ENCODE measurements around the gene MORN1.
"Not testable (repeated sequence)": the region's sequence is repeated elsewhere in the genome, so short reads cannot be mapped to it uniquely, and the experiment has no call there.

The MORN1 gene

DNA sequence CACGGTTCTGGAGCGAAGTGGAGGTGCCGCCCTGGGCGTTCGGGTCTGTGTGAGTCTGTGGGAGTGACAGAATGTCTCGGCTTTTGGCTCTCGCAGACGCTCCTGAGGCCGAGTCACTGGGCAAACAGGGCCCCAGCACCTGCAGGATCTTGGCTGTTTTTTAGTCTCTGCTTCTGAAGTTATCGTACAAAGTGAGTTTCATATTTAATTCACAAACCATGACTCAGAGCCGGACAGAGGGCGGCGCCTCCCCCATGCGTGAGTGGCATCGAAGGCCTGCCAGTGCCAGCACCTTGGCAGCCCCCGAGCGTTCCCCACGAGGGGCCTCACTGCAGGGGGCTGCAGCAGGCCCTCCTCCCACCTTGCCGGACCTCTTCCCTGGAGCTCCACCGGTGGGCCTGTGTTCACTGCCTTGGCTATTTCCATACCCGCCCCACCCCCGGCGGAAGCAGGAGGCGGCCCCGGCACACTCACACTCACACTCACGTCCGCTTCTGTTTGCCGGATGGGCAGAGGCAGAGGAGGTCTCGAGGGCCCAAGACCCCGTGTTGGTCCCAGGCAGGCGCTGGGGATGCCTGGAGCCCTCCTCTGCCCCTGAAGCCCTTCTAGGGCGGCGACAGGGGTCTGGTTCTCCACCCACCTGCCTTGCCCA, 56.3 kb downstream of the MORN1 start:
- no peak for DNase-seq

GRCh38 chr1:2334366-2334765, 57.0 kb downstream of the MORN1 start:
- no peak for DNase-seq

DNA sequence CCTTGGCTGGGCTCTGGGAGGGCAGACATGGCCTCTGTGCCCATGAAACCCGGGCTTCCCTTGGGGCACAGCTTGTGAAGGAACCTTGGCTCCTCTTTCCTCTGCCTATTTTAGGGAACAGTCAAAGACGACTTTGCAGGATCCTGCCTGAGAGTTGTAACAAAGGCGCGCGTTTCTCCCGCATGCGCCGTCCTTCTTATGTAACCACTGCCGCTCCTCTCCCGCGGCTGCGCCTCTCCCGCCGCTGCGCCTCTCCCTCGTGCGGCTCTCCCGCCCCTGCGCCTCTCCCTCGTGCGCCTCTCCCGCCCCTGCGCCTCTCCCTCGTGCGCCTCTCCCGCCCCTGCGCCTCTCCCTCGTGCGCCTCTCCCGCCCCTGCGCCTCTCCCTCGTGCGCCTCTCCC, 59.8 kb downstream of the MORN1 start:
- DNase-seq = not testable (repeated sequence)

DNA sequence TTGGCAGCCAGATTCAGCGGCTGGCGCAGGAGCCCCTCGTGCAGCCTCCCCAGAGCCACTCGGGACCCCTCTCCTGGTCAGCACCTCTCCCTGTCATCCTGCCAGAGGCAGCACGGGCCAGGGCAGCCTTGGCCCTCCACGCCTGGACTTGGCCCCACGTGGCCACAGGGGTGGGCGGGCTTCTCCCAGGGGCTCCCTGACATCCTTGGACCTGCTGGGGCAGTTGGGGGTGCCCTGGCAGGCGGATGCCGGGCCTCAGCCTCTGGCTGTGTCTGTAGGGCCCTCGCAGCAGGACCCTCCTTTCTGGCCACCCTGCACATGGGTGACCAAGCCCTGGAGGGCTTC, 60.2 kb downstream of the MORN1 start:
- no peak for DNase-seq

GRCh38 chr1:2330519-2331199, 60.7 kb downstream of the MORN1 start:
- peak; percentile 12 for DNase-seq

GRCh38 chr1:2330035-2330434, 61.3 kb downstream of the MORN1 start:
- DNase-seq = no peak

DNA sequence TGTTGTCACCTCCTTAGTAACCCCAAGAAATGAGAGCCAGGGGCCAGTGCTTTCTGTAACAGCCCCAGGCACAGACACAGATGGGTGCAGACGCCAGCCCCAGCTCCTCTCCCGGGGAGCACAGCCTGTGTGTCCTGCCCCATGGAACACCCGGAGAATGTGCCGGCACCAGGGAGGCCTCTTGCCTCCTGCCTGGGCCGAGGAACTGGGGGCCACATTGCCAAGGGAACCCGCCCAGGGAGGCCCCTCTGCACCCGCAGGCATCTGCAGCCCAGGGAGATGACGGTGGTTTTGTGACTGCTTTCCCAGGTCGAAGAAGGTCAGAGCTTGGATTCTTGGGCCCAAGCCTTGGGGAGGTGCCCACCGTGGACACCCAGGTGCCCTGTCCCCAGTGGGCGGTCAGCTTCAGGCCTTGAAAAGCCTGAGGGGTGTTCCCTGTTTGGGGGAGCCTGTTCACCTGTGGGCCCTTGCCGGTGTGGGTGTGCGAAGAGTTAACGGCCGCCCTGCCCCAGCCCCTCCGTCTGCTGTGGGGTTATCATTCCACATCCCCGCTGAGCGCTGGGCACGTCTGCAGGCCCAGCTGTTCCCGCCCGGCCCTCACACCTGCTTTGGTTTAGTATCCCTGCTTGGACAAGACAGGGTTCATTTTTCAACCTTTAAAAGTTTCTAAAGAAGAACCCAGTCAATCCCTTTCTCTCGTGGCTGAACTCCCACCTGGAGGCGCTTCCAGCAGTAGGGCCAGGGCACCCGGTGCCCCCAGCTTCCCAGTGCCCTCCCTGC, 62.5 kb downstream of the MORN1 start:
- no peak for DNase-seq

DNA sequence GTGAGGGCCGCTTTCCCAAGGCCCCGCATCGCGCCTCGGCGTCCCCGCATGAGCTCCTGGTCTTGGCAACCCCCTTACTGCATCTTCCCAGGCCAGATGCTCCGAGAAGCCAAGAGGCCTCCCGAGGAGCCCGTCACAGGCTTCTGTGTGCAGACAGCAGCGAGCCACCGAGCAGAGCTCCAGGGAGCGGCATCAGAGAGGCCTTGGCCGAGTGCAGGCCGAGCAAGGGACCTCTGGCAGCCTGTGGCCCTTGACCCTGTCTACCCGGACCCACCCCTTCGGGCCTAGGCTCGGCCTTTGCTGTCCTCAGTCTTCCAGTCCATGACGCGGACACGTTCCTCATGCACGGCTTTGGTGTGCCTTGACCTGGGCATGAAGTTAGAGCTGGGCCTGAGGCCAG, 63.5 kb downstream of the MORN1 start:
- no peak for DNase-seq

- DNase-seq = not testable (repeated sequence)
These were observed 64.2 kb downstream of the MORN1 start for GRCh38 chr1:2327162-2327561.

DNA sequence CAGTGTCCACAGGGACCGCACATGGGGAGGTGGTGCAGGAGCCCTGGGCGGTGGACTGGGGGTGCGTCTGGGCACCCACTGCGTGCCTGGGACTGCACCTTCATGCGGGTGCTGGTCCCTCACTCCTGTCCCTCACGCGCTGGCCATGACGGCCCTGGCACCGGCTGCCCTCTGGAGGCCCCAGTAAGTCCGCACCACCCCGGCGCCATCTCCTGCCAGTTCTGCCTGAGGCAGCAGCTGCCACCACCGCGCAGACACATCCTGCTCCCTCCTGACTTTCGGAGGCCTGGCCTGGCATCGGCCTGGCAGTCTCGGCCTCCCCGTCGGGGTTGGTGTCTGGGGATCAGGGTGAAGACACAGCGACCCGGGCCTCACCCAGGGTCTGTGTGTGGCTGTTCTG, 64.8 kb downstream of the MORN1 start:
- no peak for DNase-seq

- DNase-seq = no peak
These were observed 66.6 kb downstream of the MORN1 start for GRCh38 chr1:2324553-2325366.

GRCh38 chr1:2323451-2323974, 67.8 kb downstream of the MORN1 start:
- DNase-seq = no peak

DNA sequence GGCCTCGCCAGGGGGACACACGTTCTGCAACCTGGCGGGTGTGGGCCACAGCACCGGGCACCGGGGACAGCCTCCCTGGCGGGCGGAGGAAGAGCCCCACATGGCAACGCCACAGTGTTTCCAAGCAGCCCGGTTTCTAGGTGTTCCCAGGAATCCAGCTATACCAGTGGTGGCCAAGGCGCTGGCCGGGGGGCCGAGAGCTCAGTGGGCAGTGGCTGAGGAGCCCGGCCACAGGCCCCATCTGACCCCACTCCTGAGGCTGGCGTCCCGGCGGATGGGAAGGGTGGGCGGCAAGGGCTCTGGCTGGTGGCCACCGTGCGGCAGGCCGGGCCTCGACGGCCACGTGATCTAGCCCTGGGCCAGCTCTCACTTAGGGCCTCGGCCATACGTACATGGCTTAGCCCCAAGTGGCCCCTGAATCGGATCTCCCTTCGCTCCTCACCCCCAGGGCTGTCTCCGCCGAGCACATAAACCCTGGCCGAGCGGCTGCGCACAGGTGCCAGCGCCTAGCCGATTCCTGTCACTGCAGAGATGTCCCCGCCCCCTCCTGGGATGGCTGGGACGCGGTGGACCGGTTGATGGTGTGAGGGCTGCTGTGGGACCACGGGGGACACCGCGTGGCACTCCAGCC, 68.7 kb downstream of the MORN1 start:
- no peak for DNase-seq

DNA sequence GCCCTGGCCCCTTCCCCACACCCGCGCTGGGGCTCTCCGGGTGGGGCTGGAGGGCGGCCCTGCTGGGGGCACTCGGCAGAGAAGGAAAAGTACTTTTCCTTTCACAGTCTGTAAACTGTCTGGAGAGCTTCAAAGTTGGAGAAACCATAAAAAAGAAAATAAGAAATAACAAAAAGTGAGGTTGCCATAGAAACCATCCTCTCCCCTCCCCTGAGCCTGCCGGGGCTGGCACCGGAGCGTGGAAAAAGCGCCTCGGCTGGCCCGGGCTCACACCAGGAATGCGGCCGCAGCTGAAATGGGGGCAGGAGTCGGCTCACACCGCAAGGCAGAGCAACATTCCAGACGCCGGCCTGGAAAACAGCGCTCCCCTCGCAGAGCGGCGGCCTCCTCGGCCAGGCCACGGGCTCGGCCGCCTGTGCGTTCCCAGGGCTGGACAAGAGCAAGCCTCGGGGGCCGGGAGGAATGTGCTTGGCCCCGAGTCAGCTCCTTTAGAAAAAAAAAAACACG, 69.2 kb downstream of the MORN1 start:
- peak; percentile 82 for DNase-seq

DNA sequence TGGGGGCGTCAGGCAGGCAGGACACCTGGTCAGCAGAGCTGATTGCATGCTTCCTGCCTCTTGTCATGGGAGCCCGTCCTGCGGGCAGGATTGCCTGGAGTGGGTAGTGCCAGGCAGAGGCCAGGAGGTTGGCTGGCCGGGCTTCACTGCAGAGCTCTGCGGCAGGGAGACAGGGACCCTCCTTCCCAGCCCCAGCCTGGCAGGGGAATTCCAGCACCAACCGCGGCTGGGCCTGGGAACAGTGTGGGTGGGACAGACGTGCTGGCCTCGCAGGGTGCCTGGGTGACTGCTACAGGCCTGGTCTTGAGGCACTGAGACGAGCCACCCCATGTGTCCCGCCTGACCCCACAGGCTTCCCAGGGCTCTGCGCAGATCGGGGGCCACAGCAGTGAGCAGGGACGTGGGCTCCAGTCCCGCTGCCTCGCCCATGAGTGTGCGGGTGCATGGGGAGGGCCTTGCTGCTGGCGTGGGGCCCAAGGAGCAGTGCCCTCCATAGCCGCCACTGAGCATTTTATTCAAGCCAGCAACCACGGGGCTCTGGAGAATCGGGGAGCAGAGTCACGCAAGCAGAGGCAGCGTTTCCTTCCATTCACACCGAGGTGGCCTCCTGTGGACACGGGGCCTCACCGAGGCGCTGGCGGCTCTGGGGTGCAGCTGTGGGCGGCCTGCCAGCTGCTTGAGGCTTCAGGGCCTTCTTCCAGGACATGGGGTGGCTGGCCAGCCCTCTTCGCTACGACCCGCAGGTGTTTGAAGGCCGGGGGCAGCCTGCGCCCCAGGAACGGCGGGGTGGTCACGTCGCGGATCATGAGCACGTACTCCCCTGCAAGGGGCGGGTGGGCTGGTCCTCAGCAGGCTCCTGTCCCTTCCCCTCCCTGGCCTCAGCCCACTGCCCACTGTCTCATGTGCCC, 70.3 kb downstream of the MORN1 start:
- no peak for DNase-seq

- no peak for DNase-seq
These were observed 71.3 kb downstream of the MORN1 start for GRCh38 chr1:2320006-2320405.

DNA sequence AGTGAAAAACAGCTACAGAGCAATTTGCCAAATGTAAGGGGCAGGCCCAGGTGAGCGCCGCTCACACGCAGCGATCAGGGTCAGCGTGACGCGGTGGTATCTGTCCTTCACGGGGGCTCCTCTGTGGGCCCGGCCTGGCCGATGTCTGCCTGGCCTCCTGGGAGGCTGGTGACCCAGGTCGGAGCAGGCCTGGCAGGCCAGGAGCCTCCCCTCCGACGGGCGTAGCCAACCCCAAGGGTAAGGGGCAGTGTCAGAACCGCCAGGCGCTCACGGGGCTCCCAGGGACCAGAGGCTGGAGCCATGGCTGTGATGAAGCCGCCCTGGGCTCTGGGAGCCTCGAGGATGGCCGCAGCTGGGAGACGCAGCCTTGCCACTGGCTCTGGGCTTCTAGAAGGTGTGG, 72.1 kb downstream of the MORN1 start:
- DNase-seq = no peak

DNA sequence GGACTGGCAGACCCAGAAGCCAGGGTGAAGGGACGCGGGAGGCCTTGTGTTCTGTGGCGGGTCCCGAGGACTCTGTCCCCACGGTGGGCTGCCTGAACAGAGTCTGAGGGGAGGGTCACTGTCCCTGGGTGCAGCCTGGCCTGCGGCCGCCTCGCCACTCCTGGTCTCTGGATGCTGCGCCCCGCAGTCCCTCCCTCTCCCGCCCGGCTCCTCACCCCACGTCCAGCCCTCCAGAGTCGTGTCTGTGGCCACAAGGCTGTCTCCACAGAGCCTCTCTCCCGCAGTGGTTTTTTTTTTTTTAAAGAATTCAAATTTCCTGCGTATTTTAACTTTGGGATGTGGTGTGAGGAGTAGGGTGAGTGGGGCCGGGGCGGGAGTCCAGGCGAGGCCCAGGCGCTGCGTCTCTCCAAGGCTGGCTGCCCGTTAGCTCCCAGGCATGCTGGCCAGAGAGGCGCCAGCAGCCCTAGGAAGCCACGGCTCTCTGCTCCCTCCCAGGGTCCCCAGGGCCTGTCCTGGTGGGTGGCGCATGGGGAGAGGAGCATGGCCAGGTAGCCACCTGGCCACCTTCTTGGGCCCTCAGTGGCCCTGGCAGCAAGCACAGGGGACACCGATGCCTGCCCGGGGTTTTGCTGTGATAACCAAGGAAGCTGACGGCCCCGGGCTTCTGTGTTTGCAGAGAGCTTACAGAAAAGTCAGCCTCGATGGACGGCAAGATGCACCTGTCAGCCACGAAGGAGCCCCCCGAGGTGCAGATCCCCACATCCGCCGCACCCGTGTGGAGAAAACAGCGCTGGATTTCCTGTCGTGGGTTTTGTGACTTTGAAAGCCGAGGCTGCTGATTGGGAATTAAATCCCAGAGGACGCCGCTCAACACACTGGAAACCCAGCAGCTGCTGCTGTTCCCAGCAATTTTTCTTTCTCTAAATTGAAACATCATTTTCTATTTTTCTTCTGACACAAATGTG, 72.8 kb downstream of the MORN1 start:
- DNase-seq = no peak

DNA sequence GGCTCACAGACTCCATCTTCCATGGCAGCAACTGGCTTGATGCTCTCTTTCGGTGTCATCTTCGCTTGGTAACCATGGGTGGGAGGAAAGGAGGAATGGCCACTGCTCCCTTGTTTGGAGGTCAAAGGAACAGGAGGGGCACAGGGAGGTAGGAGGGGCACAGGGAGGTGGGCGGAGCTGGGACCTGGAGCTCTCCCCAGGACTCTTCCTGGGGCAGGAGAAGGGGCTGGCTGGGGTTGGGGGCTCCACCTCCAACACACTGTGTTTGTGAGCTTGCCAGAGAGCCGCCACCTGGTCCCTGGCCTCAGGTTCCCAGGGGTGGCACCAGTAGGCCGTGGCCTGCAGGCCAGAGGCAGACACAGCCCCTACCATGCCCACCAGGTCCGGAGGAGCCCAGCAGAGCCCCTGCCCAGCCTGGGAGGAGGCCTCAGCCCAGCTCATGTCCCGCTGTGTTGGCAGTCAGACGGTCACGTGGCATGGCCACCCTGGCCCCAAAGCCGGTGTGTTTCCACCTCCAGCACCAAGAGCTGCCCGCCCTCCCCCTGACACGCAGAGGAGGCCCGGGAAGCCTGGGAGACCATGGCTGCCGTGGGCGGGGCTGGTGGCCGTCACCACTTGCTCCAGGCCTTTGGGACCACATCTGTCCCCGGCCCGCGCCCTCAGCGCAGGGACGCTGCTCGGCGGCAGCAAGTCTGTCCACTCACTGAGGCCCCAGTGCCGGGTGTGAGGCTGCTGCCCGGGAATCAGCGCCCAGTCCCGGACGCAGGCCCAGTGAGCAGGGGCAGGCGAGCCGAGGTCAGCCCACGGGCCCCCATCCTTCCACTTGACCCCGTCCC, 73.9 kb downstream of the MORN1 start:
- DNase-seq = no peak

Measured in amniotic stem cell (primary cell).